Right renal cortex interstitium (tissue), 3 donors: ENCODE data around the gene AHDC1. TPM values are rescaled to one million over a fixed set of nuclear protein-coding genes. Genes with fewer than 3 reads are reported as not detected.
"Not testable (repeated sequence)": the region's sequence is repeated elsewhere in the genome, so short reads cannot be mapped to it uniquely, and the experiment has no call there.

Experiments
- DNase-seq, 3 donors: peaks; one replicate each; pipeline ENCODE4 v3.0.0-alpha.2; 2013; ENCODE audit warnings: low read depth in 3 of 3, low spot score in 2 of 3
- polyA plus RNA-seq, 3 donors: library from polyadenylated mRNA; unstranded; fragments of 120-200 nt; gene quantifications; one replicate each; pipeline ENCODE4 v1.2.1, GENCODE V29; 2013; ENCODE audit not compliant: insufficient read length in 3 of 3

AHDC1 gene, protein sequence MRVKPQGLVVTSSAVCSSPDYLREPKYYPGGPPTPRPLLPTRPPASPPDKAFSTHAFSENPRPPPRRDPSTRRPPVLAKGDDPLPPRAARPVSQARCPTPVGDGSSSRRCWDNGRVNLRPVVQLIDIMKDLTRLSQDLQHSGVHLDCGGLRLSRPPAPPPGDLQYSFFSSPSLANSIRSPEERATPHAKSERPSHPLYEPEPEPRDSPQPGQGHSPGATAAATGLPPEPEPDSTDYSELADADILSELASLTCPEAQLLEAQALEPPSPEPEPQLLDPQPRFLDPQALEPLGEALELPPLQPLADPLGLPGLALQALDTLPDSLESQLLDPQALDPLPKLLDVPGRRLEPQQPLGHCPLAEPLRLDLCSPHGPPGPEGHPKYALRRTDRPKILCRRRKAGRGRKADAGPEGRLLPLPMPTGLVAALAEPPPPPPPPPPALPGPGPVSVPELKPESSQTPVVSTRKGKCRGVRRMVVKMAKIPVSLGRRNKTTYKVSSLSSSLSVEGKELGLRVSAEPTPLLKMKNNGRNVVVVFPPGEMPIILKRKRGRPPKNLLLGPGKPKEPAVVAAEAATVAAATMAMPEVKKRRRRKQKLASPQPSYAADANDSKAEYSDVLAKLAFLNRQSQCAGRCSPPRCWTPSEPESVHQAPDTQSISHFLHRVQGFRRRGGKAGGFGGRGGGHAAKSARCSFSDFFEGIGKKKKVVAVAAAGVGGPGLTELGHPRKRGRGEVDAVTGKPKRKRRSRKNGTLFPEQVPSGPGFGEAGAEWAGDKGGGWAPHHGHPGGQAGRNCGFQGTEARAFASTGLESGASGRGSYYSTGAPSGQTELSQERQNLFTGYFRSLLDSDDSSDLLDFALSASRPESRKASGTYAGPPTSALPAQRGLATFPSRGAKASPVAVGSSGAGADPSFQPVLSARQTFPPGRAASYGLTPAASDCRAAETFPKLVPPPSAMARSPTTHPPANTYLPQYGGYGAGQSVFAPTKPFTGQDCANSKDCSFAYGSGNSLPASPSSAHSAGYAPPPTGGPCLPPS (N-terminal part only)
- 10 to 100 TPM; 31.7 to 36.1 (median 36.1) TPM for polyA plus RNA-seq

DNA sequence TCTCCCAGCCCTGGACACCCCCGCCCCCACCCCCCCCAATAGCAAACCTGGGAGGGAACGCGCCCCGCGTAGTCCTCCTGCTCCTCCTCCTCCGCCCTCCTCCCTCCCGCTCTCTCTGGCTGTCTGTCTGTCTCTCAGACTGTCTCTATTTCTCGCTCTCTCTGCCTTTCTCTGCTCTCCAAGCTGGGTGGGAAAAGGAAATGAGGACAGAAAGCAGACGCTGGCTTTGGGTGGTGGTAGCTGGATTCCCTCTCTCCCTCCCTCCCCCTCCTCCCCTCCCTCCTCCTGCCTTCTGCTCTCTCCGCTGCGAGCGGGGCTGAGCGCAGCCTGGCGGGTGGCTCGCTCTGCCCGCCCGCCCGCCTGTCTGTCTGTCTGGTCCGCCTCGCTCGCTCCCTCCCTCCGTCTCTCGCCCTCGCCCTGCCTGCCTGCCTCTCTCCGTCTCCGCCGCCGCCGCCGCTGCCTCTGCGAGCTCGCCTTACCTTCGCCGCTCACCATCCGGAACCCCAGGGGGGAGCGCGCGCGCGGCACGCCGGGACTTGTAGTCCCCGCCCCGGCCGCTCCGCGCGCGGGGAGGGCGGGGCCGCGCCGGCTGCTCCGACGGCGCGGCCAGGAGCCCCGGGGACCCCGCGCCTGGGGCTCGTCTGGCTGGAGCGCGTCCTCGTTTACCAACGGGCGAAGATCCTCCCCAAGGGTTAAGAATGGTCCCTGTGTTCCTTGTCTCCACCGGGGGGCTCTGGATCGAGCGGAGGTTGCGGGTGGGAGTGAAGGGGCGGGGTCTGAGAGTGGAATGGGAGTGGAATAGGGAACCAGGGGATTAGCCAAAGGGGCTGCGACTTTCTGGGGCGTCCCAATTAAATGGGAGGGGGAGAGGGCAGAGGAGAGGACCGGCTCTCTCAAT, at the start of gene AHDC1:
Gene AHDC1 (minus strand): TSS at position 464 of the 898 bp plus-strand sequence. CDS start 52,029 bp downstream, outside the sequence.
- peak in 2 of 3 donors; percentile 80 to 84 for DNase-seq

DNA sequence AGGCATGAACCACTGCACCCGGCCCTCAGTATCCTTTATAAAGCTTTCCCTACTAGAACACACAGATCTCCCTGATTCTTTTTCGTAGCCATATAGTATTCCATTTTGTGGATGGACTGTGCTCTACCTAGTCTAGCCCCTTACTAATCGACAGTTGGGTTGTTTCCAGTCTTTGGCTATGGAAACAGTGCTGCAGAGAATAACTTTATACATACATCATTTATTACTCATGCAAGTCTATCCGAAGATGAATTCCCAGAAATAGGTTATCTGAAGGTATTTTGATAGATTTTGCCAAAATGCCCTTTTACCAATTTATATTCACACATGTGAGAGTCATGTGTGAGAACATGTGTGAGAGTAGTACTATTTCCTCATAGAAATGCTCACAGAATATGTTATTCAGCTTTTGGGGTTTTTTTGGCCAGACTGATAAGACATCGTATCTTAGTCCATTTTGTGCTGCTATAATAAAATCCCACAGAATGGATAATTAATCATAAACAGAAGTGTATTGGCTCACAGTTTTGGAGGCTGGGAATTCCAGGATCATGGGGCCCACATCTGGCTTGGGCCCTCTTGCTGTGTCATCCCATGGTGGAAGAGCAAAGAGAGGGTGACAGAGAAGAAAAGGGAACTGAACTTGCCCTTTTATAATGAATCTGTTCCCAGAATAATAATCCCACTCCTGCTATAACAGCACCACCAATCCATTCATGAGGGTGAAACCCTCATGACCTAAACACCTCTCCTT, 48.3 kb upstream of the AHDC1 start:
- no peak for DNase-seq

DNA sequence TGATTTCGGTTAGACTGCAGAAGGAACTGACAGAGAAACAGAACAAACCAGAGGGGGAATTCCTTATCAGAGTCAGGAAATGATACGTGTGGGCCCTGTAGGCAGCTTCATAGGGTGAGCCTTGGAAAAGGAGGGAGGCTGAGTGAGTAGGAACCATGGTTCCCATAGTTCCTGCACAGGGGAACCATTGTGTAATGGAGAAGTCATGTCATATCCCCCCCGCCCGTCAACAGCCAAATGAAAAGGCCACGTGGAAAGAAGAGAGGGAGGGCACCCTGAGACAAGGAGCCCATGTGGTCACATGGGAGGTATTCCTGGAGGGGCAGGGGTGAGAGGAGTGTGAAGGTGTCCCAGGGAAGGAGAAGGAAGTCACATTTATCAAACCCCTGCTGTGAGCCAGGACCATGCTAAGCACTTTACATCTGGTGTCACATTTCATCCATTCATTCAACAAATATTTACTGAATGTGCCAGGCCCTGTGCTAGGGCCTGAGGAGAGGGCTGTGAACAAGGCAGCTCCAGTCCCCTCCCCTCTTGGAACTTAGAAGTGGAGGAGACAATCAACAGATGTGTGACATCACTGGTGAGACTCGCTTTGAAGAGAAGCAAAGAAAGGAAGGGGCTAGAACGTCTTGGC, 46.7 kb upstream of the AHDC1 start:
- no peak for DNase-seq

DNA sequence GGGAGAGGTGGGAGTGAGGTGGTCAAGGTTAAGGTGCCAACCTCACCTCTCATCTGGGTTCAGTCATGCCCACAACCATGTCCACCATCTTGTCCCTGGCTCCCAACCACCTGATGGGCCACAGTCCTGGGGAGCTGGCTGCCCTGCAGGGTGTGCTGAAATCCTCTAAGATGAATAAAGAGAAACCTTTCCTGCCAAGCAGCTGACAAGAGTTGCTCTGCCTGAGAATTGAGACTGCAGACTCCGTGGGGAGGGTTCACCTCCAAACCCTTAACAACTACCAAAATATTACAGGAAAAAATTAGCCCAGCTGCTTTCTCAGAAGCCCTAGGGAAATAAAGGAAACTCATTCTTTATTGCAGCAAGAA, 46.2 kb upstream of the AHDC1 start:
- DNase-seq, result no peak

DNA sequence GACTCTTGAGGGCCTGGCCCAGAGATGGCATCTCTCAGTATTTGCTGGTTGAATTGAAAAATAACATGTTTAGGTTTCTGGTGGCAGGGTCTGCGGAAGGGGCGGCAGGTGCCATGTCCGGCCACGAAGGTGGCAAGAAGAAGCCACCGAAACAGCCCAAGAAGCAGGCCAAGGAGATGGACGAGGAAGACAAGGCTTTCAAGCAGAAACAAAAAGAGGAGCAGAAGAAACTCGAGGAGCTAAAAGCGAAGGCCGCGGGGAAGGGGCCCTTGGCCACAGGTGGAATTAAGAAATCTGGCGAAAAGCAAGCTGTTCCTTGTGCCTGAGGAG, 45.3 kb upstream of the AHDC1 start:
- DNase-seq, result no peak

DNA sequence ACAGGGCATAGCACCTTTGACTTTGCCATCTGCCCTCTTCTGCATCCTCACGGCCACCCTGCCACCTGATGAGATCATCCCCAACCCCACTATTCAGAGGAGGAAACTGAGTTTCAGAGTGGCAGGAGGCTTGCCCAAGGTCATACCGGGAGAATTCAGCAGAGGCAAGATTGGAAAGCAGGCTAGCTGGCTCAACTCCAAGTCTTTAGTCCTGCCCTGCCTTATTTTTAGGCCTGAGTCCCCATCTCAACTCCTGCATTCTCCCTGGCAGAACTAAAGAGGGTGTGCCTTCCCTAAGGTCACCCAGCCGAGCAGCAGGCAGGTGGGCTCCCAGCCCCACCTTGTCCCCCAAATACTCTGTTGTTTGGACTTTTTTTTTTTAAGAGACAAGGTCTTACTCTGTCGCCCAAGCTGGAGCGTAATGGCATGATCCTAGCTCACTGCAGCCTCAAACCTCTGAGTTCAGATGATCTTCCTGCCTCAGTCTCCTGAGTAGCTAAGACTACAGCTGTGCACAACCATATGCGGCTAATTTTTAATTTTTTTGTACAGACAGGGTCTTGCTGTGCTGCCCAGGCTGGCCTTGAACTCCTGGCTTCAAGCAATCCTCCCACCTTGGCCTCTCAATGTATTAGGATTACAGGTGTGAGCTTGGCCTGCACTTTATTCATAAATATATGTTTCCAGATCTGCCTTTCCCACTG, 44.8 kb upstream of the AHDC1 start:
- no peak for DNase-seq

DNA sequence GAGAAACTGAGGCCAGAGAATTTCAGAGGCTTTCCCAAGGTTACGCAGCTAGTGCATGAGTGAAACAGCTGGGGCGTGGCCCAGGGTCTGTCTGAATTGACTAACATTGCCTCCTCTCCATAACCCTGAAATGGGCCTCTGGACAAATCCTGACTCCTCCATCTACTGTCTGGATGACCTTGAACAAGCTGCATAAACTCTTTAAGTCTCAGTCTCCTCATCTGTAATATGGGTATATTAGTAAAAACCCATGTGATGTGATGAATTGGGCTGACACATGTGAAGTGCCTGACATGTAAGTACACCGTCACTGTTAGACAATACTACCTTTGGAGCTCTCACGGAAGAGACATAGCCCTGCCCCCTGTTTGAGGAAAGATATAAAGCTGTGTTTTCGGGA, 43.4 kb upstream of the AHDC1 start:
- DNase-seq, result no peak

DNA sequence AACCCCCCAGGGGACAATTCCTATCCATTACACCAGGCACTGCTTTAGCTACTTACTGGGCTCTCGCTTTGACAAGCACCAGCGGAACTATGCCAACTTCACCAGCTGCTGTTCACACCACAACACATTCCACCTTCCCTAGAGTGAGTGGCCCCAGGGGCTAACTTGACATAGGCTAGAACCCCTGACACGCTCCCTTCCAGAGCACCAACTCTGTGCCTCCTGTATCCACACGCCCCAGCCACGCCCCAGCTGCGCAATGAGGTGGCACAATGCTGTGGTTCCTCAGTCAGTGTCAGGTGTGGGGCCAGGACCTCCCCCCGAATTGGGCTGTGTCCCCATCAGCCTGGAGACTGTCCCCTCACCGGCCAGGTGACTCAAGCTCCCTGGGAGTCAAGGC, 42.7 kb upstream of the AHDC1 start:
- DNase-seq, result no peak

DNA sequence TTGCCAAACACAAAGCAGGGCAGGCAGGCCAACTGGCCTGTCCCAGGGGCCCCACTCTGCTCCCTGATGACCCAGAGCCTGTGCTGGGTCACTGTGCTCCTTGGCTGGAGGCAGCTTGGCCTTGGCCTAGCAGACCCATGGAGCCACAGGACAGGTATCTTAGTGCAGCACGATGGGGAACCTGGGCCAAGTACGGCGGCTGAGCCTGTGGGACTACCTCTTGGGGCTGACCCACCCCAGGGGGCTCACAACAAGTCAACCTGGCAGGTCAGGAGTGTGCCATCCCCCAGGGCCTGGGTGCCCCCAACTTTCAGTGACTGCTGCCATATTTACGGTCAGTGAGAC, 41.1 kb upstream of the AHDC1 start:
- DNase-seq, result no peak

DNA sequence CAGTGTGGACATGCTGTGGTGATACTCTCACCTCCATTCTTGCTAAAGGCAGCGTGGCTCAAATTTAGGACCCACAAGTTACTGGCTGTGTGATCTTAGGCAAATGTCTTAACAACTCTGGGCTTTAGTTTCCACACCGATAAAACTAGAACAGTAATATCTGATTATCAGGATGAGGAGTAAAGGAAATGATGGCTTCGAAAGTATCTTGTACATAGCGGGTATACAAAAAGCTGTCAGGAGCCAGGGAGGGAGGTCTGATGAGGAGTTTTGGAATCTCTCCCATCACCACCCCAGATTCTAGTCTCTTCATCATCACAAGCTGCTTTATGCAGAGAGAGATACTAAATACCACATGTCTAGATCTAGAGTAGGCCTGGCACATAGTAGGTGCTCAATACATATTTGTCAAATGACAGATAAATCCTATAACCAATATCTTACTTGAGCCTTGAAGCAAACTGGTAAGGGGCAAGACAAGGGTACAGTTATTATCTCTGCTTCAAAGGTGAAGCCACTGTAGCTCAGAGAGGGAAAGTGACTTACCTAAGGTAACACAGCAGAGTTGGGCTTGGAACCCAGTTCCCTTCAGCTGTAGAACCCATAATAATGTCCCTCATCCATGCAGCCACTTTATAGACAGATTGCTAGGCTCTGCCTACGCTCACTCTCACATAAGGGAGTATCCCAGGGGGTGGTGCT, 40.6 kb upstream of the AHDC1 start:
- DNase-seq, result no peak

DNA sequence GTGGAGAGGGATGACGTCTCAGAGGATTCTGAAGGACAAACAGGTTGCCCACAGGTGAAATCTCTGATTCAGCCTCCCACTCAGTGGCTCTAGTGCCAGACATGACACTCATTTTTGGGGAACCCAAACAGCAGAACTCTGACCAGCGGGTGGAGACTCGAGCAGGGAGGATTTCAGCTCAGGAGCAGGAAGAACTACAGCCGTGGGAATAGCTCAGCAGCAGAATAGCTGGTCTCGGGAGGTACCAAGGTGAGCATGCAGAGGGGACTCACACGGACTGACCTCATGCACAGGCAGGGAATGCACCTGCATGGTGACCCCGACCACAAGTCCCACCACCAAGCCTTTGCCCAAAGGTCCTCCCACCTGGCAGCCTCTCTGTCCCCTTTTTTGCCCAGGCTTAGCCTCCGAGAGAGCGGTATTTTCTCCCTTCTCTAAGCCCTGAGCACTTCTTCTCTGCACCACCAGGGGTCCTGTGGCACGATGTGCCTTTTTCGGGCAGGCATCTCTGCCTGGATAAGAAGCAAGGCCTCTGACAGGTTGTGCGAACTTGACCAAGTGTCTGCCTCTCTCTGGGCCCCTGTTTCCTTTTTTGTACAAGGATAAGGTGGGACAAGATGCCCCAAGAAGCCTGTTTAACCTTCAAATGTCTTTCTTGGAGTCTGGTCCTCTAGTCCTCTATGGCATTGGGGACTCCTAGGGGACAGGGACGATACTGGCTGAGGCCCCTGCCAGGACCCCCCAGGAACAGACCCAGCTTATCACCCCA, 39.8 kb upstream of the AHDC1 start:
- no peak for DNase-seq

DNA sequence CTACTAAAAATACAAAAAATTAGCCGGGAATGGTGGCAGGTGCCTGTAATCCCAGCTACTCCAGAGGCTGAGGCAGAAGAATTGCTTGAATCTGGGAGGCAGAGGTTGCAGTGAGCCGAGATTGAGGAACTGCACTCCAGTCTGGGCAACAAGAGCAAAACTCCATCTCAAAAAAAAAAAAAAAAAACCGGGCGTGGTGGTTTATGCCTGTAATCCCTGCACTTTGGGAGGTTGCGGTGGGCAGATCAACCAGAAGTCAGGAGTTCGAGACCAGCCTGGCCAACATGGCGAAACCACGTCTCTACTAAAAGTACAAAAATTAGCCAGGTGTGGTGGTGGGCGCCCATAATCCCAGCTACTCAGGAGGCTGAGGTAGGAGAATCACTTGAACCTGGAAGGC, 36.6 kb upstream of the AHDC1 start:
- DNase-seq, result not testable (repeated sequence)

DNA sequence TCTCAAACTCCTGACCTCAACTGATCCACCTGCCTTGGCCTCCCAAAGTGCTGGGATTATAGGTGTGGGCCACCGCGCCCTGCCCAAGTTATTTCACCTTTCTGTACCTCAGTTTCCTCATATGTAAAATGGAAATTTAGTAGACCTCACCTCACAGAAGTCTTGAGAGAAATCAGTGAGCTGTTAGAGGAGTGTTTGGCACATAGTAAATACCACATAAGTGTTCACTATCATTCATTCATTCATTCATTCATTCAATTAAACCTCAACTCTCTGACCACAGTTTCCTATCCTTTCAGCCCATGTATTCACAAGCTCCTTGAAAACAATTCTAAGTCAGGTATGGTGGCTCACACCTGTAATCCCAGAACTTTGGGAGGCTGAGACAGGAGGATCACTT, 34.9 kb upstream of the AHDC1 start:
- no peak for DNase-seq

DNA sequence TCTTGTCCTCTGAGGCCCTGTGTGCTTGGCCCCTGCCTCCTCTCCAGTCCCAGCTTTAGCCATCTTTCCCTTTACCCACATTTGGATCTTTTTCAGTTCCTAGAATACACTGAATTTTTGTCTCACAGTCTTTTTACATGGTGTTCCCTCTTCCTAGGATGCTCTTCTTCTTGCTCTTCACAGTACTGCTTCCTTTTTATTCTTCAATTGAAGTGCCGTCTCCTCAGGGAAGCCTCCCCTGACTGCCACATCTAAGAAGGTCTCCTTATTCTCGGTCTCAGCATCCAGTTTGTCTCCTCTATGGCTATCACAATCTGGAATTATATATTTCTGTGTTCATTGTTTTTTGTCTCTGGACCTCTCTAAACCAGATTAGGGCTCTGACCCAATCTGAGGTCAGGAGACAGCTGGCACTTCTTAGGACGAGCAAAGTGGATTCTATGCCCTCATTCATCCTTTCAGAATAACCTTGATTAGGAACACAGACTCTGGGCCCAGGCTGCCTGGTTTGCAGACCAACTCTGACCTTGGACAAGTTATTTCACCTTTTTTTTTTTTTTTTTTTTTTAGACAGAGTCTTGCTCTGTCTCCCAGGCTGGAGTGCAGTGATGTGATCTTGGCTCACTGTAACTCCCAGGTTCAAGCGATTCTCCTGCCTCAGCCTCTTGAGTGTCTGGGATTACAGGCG, 34.2 kb upstream of the AHDC1 start:
- no peak for DNase-seq

DNA sequence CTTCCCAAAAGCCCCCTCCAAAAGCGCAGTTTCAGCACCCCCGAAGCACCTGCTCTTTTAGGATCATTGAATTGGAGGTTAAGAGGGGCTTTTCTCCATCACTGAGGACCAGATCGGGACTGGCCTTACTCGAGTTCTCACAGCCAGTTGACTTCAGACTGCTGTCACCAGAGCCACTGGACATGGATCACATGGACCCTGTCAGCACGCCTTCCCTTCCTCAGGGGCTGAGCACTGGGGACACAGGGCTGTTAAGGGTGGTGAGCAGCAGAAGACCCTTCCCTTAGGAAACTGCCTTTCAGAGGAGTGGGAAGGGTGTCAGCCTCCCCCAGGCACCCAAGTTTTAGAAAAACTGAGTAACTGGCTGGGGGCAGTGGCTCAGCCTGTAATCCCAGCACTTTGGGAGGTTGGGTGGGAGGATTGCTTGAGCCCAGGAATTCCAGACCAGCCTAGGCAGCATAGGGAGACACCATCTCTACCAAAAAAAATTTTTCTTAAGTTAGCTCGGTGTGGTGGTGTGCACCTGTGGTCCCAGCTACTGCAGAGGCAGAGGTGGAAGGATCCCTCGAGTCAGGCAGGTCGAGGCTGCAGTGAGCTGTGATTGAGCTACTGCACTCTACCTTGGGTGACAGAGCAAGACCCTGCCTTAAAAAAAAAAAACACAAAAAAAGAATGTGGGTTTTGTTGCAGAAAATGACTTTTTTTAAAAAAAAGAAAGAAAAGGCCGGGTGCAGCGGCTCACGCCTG, 31.6 kb upstream of the AHDC1 start:
- no peak for DNase-seq

DNA sequence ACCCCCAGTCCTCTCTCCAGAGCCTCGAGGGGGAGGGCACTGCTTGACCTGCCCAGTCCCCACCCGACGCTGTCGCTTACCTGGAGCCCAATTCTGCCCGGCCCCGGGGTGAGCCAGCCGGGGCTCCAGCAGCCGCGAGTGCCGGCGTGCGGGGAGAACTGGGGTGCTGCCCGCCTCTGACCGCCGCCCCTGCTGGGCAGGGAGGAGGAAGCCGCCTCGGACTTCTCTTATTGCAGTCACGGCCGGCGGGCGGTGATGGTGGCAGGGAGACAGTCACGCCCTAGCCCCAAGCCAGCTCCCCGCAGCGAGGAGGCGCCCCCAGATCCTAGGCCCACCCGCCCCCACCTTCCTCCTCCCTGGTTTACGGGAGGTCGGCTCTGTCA, 31.0 kb upstream of the AHDC1 start, which contains the start of gene FGR:
Gene FGR (minus strand): TSS at position 201 of the 383 bp plus-strand sequence. CDS start 11,269 bp downstream, outside the sequence.
- no peak for DNase-seq
